ENCODE results near the gene ZNF37A.
"Not testable (repeated sequence)": the region's sequence is repeated elsewhere in the genome, so short reads cannot be mapped to it uniquely, and the experiment has no call there.

The ZNF37A gene

GRCh38 chr10:38094158-38094926 lies at the start of gene ZNF37A:
Gene ZNF37A, plus strand, starts transcription at chr10:38094337. Its CDS starts 2,281 bp downstream, at chr10:38096618.
- peak; percentile 7 for DNase-seq

DNA sequence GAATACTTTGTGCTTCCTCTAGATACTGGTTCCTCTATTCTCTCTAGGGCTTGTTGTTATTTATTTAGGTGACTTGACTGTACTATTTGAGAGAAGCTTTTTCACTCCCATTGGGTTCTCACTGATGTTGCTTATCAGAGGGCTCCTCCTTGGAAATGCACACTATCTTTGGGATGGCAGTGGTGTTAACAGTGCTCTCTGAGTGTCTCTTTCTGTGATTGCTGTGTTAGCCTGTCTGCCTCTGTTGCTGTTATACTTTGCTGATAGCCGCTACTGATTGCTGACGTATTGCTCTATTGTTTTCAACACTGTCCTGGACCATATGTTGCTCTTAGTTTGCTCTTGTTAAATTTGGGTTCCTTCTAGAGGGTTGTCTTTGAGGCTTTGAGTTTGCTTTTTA lies 49.0 kb upstream of the ZNF37A start:
- no peak for DNase-seq

DNA sequence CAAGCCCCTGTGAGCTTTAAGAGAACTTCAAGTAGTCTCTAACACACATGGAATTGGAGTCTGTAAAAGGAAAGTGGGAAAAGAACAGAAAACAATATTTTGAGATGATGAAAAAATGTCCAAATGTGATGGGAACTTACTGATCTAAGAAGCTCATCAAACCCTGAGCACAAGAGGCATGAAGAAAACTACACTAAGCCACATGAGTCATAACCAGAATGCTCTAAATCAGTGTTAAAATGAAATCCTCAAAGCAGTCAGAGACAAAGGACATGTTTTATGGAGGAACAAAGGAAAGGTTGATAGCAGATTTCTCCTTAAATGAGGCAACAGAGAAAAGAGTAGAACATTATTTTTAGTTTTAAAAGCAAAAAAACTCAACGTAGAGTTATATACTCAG lies 46.5 kb upstream of the ZNF37A start:
- no peak for DNase-seq

DNA sequence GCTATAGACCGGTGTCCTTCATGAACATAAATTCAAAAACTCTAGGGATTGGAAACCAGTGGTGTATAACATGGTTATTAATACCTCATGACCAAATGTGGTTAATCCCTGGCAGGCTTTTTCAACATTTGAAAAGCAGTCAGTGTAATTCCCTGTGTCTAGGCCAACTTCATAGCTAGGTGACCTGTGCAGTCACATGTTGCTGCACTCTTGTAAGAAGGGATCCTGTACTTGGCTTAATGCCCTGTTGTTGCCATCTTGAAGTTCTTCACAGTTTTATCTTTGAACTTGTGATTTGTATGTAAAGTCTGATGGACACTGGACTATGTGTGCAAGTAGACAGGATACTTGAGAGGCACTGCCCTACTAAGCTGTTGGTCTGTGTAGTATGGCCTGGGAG lies 43.9 kb upstream of the ZNF37A start:
- no peak for DNase-seq

DNA sequence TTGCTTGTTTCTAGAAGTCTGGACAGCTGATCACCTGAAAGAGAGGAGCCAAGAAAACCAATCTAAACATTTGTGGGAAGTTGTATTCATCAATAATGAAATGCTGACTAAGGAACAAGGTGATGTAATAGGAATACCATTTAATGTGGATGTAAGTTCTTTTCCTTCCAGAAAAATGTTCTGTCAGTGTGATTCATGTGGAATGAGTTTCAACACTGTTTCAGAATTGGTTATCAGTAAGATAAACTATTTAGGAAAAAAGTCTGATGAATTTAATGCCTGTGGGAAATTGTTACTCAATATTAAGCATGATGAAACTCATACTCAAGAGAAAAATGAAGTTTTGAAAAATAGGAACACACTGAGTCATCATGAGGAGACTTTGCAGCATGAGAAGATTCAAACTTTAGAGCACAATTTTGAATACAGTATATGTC lies 39.8 kb upstream of the ZNF37A start:
- no peak for DNase-seq

GRCh38 chr10:38055274-38055894 lies 38.8 kb upstream of the ZNF37A start:
- DNase-seq: not testable (repeated sequence)

DNA sequence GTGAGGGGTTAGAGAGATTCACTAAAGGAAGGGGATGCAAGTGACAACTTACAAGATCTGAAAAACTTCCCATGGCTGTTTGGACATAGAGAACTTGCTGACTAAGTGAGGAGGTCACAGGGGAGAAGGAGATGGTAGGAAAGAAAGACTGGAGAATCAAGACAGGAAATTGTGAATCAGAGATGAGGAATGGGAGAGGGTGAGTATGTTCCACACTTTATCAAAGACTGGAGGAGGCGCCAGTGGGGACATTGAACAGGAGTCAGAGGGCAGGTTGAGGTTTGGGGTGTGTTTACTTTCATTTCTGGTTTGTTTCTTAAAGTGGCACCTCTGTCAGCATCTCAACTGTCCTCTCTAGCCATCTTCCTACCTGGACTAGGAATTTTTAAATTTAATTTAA lies 24.5 kb upstream of the ZNF37A start:
- DNase-seq: not testable (repeated sequence)

GRCh38 chr10:38070501-38070900 lies 23.6 kb upstream of the ZNF37A start:
- DNase-seq: no peak

DNA sequence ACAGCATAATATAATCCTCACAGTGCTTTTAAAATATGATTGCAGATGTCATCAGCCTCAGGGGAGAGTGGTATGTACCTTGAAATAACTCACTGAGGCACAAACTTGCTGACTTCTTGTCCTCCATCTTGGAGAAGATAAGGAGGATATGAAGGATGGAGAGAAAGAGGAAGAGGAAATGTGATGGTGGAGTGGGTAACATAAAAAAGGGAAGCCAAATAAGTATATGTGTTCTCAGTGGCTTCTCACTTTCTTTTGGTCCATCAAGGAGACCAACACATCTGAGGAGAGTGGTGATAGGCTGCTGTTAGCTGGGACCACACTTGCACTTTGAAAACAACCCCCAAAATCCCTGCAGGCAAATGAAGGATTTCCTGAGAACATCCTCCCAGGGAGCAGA lies 21.6 kb upstream of the ZNF37A start:
- no peak for DNase-seq

DNA sequence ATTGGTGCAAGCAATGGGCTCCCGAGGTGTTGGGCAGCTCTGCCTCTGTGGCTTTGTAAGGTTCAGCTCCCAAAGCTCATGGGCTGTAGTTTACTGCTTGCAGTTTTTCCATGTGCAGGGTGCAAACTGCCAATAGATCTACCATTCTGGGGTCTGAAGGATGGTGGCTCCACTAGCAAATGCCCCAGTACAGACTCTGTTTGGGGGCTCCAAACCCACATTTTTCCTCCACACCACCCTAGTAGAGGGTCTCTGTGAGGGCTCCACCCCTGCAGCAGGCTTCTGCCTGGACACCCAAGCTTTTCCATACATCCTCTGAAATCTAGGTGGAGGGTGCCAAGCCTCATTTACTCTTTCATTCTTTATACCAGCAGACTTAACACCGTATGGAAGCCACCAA lies 17.4 kb upstream of the ZNF37A start:
- DNase-seq: no peak

DNA sequence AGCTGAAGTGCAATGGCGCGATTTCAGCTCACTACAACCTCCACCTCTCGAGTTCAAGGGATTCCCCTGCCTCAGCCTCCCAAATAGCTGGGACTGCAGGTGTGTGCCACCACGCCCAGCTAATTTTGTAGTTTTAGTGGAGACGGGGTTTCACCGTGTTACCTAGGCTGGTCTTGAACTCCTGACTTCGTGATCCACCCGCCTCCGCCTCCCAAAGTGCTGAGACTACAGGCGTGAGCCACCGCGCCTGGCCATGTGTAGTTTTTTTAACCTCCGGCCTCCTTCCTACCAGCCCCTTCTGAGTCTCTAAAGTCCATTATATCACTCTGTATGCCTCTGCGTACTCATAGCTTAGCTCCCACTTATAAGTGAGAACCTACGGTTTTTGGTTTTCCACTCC lies 819 bp upstream of the ZNF37A start:
- not testable (repeated sequence) for DNase-seq

DNA sequence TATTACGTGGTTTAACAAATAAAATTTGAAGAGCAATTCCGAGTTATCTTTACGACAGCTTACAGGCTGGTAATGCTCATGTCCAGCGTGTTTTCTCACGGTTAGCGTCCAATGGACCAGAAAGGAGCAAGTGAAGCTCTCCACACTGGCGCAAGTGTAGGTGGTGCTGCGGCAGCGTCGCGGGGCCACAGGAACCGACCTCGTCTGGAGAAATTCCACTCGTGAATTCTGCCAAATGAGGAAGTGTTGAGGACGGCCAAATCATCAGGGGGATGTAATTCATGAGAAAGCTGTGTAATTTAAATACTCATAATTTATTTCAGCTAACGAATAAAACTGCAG lies 350 bp upstream of the ZNF37A start:
- no peak for DNase-seq

GRCh38 chr10:38094927-38095574 lies 914 bp downstream of the ZNF37A start:
- DNase-seq: no peak

DNA sequence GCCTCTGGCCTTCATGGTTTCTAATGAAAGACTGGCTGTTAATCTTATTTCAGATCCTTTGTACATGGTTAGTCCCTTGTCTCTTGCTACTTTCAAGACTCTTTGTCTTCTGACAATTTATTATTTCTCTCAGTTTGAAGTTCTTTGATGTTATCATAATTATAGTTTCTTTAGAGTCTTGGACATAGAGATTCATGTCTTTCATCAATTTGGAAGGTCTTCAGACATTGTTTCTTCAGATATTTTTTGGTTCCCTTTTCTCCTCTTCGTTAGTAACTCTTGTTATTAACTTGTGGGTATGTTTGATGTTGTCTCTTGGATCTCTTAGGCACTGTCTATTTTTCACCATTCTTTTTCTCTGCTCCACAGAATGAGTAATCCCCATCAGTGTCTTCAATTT lies 8.7 kb downstream of the ZNF37A start:
- no peak for DNase-seq

DNA sequence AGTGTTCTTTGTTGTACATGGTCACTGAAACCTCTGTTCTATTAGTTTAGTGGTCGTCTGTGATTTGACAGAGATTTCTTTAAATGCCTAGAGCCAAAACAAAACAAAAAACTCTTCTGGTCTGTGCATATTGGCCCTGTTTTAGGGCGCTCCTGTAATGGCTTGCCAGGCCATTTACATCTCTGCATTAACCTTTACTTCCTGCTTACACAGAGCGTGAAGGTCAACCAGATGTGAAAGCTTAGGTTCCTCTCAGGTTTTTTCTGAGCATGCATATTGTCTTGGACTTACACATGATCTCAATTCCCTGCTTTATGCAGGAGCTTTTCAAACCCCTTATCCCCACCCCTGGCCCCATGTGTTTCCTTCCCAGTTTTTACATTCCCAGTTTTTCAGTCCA lies 9.6 kb downstream of the ZNF37A start:
- DNase-seq: no peak

DNA sequence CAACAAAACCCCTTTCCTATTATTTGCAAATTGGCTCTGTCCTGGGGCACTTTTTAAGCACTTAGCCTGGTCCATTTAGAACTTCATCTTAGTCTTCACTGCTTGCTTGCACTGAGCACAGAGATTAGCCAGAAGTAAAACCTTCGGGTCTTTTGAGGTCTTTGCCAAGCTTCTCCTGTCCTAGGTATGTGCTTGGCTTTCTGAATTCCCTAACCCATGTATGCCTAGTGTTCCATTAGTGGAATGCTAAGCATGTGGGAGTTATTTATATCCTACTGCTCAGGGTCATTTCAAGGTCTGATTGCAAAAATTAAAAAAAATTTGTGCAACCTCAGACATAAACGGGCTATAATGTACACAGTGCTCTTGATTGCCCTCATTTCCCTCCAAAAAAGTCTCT lies 18.0 kb downstream of the ZNF37A start:
- no peak for DNase-seq

DNA sequence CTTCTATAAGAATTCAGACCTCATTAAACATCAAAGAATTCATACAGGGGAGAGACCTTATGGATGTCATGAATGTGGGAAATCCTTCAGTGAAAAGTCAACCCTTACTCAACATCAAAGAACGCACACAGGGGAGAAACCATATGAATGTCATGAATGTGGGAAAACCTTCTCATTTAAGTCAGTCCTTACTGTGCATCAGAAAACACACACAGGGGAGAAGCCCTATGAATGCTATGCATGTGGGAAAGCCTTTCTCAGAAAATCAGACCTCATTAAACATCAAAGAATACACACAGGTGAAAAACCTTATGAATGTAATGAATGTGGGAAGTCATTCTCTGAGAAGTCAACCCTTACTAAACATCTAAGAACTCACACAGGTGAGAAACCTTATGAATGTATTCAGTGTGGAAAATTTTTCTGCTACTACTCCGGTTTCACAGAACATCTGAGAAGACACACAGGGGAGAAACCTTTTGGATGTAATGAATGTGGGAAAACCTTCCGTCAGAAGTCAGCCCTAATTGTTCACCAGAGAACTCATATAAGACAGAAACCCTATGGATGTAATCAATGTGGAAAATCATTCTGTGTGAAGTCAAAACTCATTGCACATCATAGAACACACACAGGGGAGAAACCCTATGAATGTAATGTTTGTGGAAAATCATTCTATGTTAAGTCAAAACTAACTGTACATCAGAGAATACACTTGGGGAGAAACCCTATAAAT lies 24.1 kb downstream of the ZNF37A start:
- DNase-seq: no peak

- no peak for DNase-seq
Observed at GRCh38 chr10:38119038-38119437, 24.9 kb downstream of the ZNF37A start.

- no peak for DNase-seq
Observed at GRCh38 chr10:38127812-38128211, 33.7 kb downstream of the ZNF37A start.

- no peak for DNase-seq
Observed at GRCh38 chr10:38143587-38143986, 49.5 kb downstream of the ZNF37A start.

DNA sequence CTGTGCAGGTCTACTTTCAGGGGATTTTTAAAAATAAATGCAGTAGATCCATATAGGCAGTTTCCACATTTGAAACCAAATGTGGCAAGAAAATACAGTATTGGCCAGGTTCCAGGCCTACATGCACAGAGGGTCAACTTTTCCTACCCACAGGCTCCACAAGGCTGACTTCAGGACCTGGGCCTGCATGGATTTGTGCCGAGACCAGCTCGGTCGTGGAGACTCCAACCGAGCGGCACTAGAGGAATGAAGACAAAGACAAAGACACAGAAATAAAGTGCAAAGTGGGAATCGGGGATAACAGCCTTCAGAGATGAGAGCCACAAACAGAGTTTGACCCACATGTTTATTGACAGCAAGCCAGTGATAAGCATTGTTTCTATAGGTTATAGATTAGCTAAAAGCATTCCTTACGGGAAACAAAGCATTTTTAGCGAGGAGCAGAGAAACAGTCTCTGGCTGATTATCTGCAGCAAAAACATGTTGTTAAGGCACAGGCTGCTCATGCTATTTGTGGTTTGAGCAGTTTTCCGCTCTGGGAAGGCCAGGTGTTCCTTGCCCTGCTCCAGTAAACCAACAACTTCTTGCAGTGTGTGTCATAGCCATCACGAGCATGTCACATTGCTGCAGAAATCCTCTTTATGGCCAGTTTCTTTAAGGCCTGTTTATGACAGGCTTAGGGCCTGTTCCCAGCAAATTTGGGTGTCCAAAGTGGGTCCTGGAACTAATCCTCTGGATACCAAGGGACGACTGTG lies 52.6 kb downstream of the ZNF37A start:
- no peak for DNase-seq

GRCh38 chr10:38147686-38148085 lies 53.5 kb downstream of the ZNF37A start:
- no peak for DNase-seq

All from NCI-H2029 treated with DMSO at 0.1 percent for 48 hours (cell line).